Nucleus accumbens (tissue), 56 donors: Measurements from ENCODE around the gene PFKFB2.

ENCODE experiments used
- DNase-seq, 56 donors: peaks; one replicate each; lab custom pipeline; 2025; lab: John Stamatoyannopoulos, UW

Gene PFKFB2

GRCh38 chr1:207060596-207060995 lies 7.5 kb downstream of the PFKFB2 start:
- no peak for DNase-seq

- DNase-seq = no peak
These were observed 9.0 kb downstream of the PFKFB2 start for GRCh38 chr1:207062058-207062457.

GRCh38 chr1:207063014-207063413 lies 9.9 kb downstream of the PFKFB2 start:
- DNase-seq = no peak

GRCh38 chr1:207064561-207064960 lies 11.5 kb downstream of the PFKFB2 start:
- peak in 16 of 56 donors; percentile 10 to 57 (median 24) for DNase-seq

GRCh38 chr1:207067185-207067584 lies 14.1 kb downstream of the PFKFB2 start:
- DNase-seq = no peak

- DNase-seq = no peak
These were observed 14.6 kb downstream of the PFKFB2 start for GRCh38 chr1:207067665-207068064.

- no peak for DNase-seq
These were observed 16.0 kb downstream of the PFKFB2 start for GRCh38 chr1:207069061-207069460.

GRCh38 chr1:207069858-207070506 lies 16.9 kb downstream of the PFKFB2 start:
- DNase-seq = peak in 4 of 56 donors; percentile 8 to 61 (median 11)

GRCh38 chr1:207070811-207071210 lies 17.7 kb downstream of the PFKFB2 start:
- no peak for DNase-seq

- no peak for DNase-seq
These were observed 18.4 kb downstream of the PFKFB2 start for GRCh38 chr1:207071426-207071825.

GRCh38 chr1:207072233-207072632 lies 19.2 kb downstream of the PFKFB2 start:
- DNase-seq = no peak

- no peak for DNase-seq
These were observed 21.1 kb downstream of the PFKFB2 start for GRCh38 chr1:207073906-207074820.

- no peak for DNase-seq
These were observed 23.3 kb downstream of the PFKFB2 start for GRCh38 chr1:207076181-207076955.

GRCh38 chr1:207077012-207077411 lies 23.9 kb downstream of the PFKFB2 start:
- no peak for DNase-seq

GRCh38 chr1:207077470-207078377 lies 24.6 kb downstream of the PFKFB2 start:
- peak in 36 of 56 donors; percentile 7 to 78 (median 37) for DNase-seq

GRCh38 chr1:207078578-207079132 lies 25.6 kb downstream of the PFKFB2 start:
- no peak for DNase-seq

GRCh38 chr1:207079706-207080241 lies 26.7 kb downstream of the PFKFB2 start:
- no peak for DNase-seq

- no peak for DNase-seq
These were observed 28.0 kb downstream of the PFKFB2 start for GRCh38 chr1:207081088-207081487.

GRCh38 chr1:207081806-207082205 lies 28.7 kb downstream of the PFKFB2 start:
- no peak for DNase-seq
